ENCODE results near the gene G2E3.

G2E3 gene

DNA sequence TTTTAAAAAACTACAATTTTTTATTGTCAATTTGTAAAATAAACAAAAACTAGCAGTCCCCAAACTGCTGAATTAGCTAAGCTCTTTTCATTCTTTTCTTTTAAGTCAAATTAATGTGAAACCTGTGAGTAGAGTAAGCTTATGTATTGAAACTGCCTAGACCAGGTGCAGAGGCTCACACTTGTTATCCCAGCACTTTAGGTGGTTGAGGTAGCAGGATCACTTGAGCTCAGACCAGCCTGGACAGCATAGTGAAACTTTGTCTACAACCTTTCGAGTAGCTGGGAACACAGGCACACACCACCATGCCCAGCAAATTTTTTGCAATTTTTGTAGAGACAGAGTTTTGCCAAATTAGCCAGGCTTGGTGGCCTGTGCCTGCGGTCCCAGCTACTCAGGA lies 89.5 kb downstream of the G2E3 start:
- no peak for TF ChIP-seq CTCF (IDR thresholded peaks at IDR 0.05; ENCODE audit: low read depth, low read length)
- H3K4me3 ChIP-seq (replicated peaks in 1 of 2; ENCODE audit: low read depth in 2 of 2, low read length in 2 of 2) = no peak overlapping the region
- DNase-seq (ENCODE audit: low read depth in 2 of 2) = no peak

- TF ChIP-seq CTCF (IDR thresholded peaks at IDR 0.05; ENCODE audit: low read depth, low read length) = no peak
- no peak for DNase-seq (ENCODE audit: low read depth in 2 of 2)
- no peak overlapping the region for H3K4me3 ChIP-seq (replicated peaks in 1 of 2; ENCODE audit: low read depth in 2 of 2, low read length in 2 of 2)
Measured at GRCh38 chr14:30651937-30652336, 93.0 kb downstream of the G2E3 start.

- H3K4me3 ChIP-seq (replicated peaks in 1 of 2; ENCODE audit: low read depth in 2 of 2, low read length in 2 of 2) = no peak overlapping the region
- TF ChIP-seq CTCF (IDR thresholded peaks at IDR 0.05; ENCODE audit: low read depth, low read length) = no peak
- DNase-seq (ENCODE audit: low read depth in 2 of 2) = peak in 1 of 2 donors; percentile 36
Measured at GRCh38 chr14:30655124-30655523, 96.2 kb downstream of the G2E3 start.

GRCh38 chr14:30655658-30656057 lies 96.7 kb downstream of the G2E3 start:
- DNase-seq (ENCODE audit: low read depth in 2 of 2) = no peak
- no peak overlapping the region for H3K4me3 ChIP-seq (replicated peaks in 1 of 2; ENCODE audit: low read depth in 2 of 2, low read length in 2 of 2)
- no peak for TF ChIP-seq CTCF (IDR thresholded peaks at IDR 0.05; ENCODE audit: low read depth, low read length)

GRCh38 chr14:30656190-30656632 lies 97.3 kb downstream of the G2E3 start:
- peak; percentile 22 to 64 for DNase-seq (ENCODE audit: low read depth in 2 of 2)
- H3K4me3 ChIP-seq (replicated peaks in 1 of 2; ENCODE audit: low read depth in 2 of 2, low read length in 2 of 2) = no peak overlapping the region
- peak; percentile 76 for TF ChIP-seq CTCF (IDR thresholded peaks at IDR 0.05; ENCODE audit: low read depth, low read length)

DNA sequence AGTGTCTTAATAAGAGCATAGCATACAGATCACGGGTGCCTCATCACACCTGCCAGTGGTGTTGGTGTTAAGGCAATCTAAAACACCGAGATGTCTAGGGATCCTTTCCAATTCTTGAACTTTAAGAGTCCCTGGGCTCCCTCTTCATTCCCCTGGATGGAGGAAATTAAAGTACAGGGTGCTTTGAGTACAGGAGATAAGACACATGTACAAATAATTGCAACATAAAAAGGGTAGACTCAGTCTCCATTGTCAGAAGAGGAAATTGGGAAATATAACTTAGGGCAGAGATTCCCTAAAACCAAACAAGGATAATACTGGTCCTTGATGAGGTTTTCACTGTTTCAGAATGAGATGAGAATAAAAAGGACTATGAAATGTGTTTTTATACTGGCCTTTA lies 98.1 kb downstream of the G2E3 start:
- no peak overlapping the region for H3K4me3 ChIP-seq (replicated peaks in 1 of 2; ENCODE audit: low read depth in 2 of 2, low read length in 2 of 2)
- TF ChIP-seq CTCF (IDR thresholded peaks at IDR 0.05; ENCODE audit: low read depth, low read length) = no peak
- DNase-seq (ENCODE audit: low read depth in 2 of 2) = peak; percentile 47 to 57

DNA sequence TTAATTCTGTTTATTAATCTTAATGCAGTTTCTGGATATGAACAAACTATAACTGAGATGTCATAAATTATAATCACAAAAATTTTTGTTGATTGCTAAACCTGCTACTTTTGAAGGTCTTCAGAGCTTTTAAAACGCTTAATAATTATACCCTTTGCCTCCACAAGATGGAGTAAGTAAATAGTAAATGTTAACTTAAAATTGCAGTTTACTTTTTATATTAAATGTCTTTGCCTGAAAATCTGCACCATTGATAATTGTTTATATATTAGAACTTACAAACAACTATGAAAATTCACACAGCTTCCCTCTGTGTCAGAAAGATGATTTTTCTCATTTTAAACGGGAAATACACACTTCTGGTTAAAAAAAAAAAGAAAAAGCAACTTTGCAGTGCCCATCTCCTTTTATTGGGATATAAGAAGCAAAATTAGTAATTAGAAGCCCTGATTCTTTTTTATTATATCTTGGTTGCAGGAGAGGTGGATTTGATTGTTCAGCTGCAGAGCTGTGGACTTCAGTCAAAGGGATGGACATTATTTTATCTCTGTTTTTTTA lies 98.7 kb downstream of the G2E3 start:
- peak; percentile 26 for TF ChIP-seq CTCF (IDR thresholded peaks at IDR 0.05; ENCODE audit: low read depth, low read length)
- H3K4me3 ChIP-seq (replicated peaks in 1 of 2; ENCODE audit: low read depth in 2 of 2, low read length in 2 of 2) = no peak overlapping the region
- DNase-seq (ENCODE audit: low read depth in 2 of 2) = peak; percentile 24 to 25

Data from cardiac fibroblast (primary cell).